GM23338 (cell line): Measurements from ENCODE around the gene THOP1.

ENCODE experiments used
- CTCF ChIP-seq, 2 experiments: fragments of 200-600 bp in 1 of 2; sonication (generic) in 1 of 2; conservative IDR thresholded peaks; 2 replicates each; pipeline versions ENCODE4 v1.5.1 to v1.6.1; 2016 to 2017; ENCODE audit warnings: antibody characterized with exemption in 2 of 2, low read depth in 2 of 2, mild to moderate bottlenecking in 2 of 2, moderate library complexity in 1 of 2
- EZH2 ChIP-seq: fragments of 200-600 bp; sonication (generic); IDR thresholded peaks from one replicate; pipeline ENCODE4 v1.8.0; 2017; ENCODE audit warnings: antibody characterized with exemption, mild to moderate bottlenecking, low read depth; ENCODE audit not compliant: unreplicated experiment
- JUNB ChIP-seq: IDR thresholded peaks from one replicate; pipeline ENCODE4 v1.6.1; 2016; ENCODE audit warnings: antibody characterized with exemption; ENCODE audit not compliant: unreplicated experiment
- POLR2AphosphoS5 ChIP-seq: IDR thresholded peaks from 2 replicates; pipeline ENCODE4 v1.6.1; 2016; ENCODE audit warnings: antibody characterized with exemption, low read depth
- REST ChIP-seq: IDR thresholded peaks from one replicate; pipeline ENCODE4 v1.6.1; 2018; ENCODE audit warnings: antibody characterized with exemption; ENCODE audit not compliant: unreplicated experiment
- ZNF331 ChIP-seq: fragments of 250-450 bp; sonication (Bioruptor Pico); IDR thresholded peaks from 2 replicates; pipeline ENCODE4 v1.5.0; 2020; ENCODE audit warnings: low read depth, mild to moderate bottlenecking, moderate library complexity

GRCh38 chr19:2758601-2759313 is 26.5 kb upstream of the THOP1 start:
- TF ChIP-seq EZH2 (no peak), POLR2AphosphoS5 (no peak), CTCF (conservative IDR thresholded peaks at IDR 0.05; ENCODE audit: low read depth in 2 of 2) (no peak), REST (no peak), JUNB (no peak), ZNF331 (no peak)
